ENCODE measurements around the gene ITPR1. TPM values are rescaled to one million over a fixed set of nuclear protein-coding genes. Genes with fewer than 3 reads are reported as not detected.

ITPR1 gene
- total and polyA plus RNA-seq, 8 donors: 34.8 to 57.3 (median 42.0) TPM

DNA sequence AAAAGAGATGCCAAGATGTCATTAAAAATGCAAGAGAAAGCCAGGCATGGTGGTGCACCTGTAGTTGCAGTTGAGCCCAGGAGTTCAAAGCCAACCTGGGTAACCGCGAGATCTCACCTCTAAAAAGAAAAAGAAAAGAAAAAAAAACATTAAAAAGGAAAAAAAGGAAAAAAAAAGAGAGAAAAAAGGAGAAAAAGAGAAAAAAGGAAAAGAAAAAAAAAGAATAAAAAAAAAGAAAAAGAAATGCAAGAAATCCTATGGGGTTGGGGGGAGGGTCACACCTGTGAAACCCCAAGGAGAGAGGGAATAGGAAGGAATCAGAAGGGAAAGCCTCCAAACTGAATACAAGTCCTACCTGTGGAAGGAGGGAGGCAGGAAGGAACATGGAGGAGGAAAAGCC lies 20.8 kb upstream of the ITPR1 start:
- Histone ChIP-seq H3K36me3 (no peaks in the 10 kb centered on the region), H3K9me3 (no peaks in the 10 kb centered on the region), H3K27me3 (no peaks in the 10 kb centered on the region), H3K27ac (no peak overlapping the region), H3K4me3 (no peak overlapping the region), H3K4me1 (peaks cover 0 to 31% of the 10 kb centered on the region in 2 donors)
- TF ChIP-seq, protein P1, sequence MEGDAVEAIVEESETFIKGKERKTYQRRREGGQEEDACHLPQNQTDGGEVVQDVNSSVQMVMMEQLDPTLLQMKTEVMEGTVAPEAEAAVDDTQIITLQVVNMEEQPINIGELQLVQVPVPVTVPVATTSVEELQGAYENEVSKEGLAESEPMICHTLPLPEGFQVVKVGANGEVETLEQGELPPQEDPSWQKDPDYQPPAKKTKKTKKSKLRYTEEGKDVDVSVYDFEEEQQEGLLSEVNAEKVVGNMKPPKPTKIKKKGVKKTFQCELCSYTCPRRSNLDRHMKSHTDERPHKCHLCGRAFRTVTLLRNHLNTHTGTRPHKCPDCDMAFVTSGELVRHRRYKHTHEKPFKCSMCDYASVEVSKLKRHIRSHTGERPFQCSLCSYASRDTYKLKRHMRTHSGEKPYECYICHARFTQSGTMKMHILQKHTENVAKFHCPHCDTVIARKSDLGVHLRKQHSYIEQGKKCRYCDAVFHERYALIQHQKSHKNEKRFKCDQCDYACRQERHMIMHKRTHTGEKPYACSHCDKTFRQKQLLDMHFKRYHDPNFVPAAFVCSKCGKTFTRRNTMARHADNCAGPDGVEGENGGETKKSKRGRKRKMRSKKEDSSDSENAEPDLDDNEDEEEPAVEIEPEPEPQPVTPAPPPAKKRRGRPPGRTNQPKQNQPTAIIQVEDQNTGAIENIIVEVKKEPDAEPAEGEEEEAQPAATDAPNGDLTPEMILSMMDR (IDR thresholded peaks at IDR 0.05): no peak
- DNase-seq (no peak), ATAC-seq (no peak)
- intact Hi-C loops (cut with DNase I): no loop called here

DNA sequence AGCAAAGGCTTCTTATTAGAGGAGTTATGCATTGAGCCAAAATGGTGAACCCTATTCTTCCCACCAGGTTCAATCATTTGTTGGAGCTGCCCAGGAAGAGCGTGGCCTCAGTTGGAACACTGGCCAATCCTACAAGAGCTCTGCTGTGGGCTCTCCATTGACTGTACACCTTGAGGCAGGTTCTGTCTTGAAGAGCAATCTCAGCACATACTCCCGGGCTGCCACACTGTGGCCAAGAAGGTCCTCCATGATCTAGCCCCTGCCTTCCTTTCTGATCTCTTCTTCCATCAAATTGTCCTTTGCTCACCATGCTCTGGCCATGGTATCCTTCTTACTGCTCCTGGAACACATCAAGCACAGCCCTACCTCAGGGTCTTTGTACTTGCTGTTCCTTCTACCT lies 20.4 kb upstream of the ITPR1 start:
- Histone ChIP-seq H3K9me3 (no peaks in the 10 kb centered on the region), H3K27me3 (no peaks in the 10 kb centered on the region), H3K4me3 (no peak overlapping the region), H3K4me1 (peaks cover 0 to 32% of the 10 kb centered on the region in 2 donors), H3K27ac (no peak overlapping the region), H3K36me3 (no peaks in the 10 kb centered on the region)
- no peak for ATAC-seq
- no peak for DNase-seq
- TF ChIP-seq, protein P1 (IDR thresholded peaks at IDR 0.05): no peak
- intact Hi-C loops (cut with DNase I): no loop called here

DNA sequence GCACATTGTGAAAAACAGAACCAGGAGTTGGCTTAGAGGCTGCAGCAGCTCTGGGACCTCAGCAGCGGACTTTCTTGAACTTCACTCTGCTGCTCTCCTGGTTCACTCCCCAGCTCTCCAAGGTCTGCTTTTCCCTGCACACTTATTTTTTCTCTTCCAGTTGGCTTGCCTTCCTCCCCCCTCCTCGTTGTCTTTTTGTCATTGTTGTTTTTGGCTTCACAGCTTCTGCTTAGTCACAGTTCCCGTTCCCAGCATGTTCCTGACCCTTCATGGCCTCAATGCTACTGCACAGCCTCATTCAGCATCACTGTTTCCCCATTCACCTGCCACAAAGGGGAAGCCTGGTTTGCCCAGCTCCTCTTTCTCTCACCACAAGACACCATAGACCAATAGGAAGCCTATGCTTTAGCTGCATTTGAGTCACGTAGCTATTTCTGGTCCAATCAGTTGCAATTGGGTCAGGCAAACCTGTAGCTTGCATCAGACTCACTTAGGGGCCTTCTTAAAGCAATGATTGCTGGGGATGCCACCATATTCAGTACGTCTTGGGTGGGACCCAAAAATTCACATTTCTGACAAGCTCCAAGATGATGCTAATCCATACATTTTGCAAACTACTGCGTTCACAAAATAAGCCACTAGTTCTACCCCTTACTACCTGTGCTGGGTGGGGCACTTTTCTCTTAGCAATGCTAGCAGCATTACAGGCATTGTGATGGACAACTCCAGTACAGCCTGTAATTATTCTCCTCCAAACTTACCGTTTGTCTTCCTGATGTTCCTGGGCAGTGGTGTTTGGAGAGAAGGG lies 18.3 kb upstream of the ITPR1 start:
- no peaks in the 10 kb centered on the region for H3K36me3 ChIP-seq
- ATAC-seq: peak; percentile 83
- no peaks in the 10 kb centered on the region for H3K27me3 ChIP-seq
- DNase-seq: peak in 1 of 4 donors; percentile 75
- no peaks in the 10 kb centered on the region for H3K9me3 ChIP-seq
- H3K4me3 ChIP-seq: peak overlapping the region in 1 of 2 donors; percentile 2
- intact Hi-C loops (cut with DNase I): no loop called here
- peaks cover 0 to 40% of the 10 kb centered on the region in 2 donors for H3K4me1 ChIP-seq
- peak overlapping the region in 1 of 2 donors; percentile 85 for H3K27ac ChIP-seq
- TF ChIP-seq, protein P1 (IDR thresholded peaks at IDR 0.05): no peak

DNA sequence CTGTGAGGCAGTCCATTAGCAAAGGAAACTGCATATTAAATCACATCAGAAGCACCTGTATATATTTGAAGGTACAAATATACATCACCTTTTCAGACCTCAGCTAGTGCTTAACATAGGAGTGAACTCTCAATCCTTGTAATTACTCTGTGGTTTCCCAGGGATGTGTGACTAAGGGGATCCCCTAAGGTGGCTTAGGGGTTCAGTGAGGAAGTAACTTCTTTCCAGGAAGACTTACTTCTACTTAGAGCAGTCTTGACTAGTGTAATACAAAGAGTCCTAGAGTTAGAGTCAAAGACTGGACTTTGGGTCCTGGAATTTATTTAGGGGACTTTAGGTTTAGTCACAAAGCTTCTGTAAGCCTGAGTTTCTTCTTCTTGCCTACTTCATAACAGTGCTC lies 17.3 kb upstream of the ITPR1 start:
- intact Hi-C loops (cut with DNase I): no loop called here
- H3K9me3 ChIP-seq: no peaks in the 10 kb centered on the region

DNA sequence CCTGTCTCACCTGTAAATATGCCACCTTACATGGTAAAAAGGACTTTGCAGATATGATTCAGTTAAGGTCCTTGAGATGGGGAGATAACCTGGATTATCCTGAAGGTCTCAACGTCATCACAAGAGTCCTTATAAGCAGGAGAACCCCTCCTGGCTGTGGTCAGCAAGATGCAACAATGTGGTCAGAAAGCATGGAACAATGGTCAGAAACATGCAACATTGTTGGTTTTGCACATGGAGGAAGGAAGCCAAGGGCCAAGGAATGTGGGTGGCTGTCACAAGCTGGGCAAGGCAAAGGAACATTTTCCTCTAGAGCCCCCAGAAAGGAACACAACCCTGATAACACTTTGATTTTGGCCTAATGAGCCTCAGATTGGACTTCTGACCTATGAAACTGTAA lies 16.7 kb upstream of the ITPR1 start:
- DNase-seq (no peak), ATAC-seq (no peak)
- H3K27me3 ChIP-seq: no peaks in the 10 kb centered on the region
- TF ChIP-seq, protein P1 (IDR thresholded peaks at IDR 0.05): no peak
- no peaks in the 10 kb centered on the region for H3K9me3 ChIP-seq
- no peaks in the 10 kb centered on the region for H3K36me3 ChIP-seq
- intact Hi-C loops (cut with DNase I): no loop called here
- no peak overlapping the region for H3K4me3 ChIP-seq
- peaks cover 0 to 40% of the 10 kb centered on the region in 2 donors for H3K4me1 ChIP-seq
- no peak overlapping the region for H3K27ac ChIP-seq

More for the DNA sequence above, 17.3 kb upstream of the ITPR1 start:
- ATAC-seq: no peak
- no peaks in the 10 kb centered on the region for H3K36me3 ChIP-seq
- DNase-seq: no peak
- peaks cover 0 to 40% of the 10 kb centered on the region in 2 donors for H3K4me1 ChIP-seq
- H3K27me3 ChIP-seq: no peaks in the 10 kb centered on the region
- TF ChIP-seq, protein P1 (IDR thresholded peaks at IDR 0.05): no peak
- peak overlapping the region in 1 of 2 donors; percentile 85 for H3K27ac ChIP-seq
- H3K4me3 ChIP-seq: no peak overlapping the region

Measured in left lung (tissue), 10 donors.